Parathyroid adenoma (tissue), 2 donors: ENCODE measurements around the gene PEMT.

Experiments used
- H2AFZ ChIP-seq: fragments of 300-600 bp; sonication (generic); one replicate; pipeline ENCODE4 v1.7.0; 2017; ENCODE audit warnings: antibody characterized with exemption, mild to moderate bottlenecking
- H3K27ac ChIP-seq: fragments of 300-600 bp; sonication (generic); one replicate; pipeline ENCODE4 v1.7.0; 2017
- H3K27me3 ChIP-seq: fragments of 300-600 bp; sonication (generic); one replicate; pipeline ENCODE4 v1.7.0; 2017; ENCODE audit warnings: low read length; ENCODE audit not compliant: control insufficient read depth, insufficient read depth
- H3K36me3 ChIP-seq: fragments of 300-600 bp; sonication (generic); one replicate; pipeline ENCODE4 v1.7.0; 2017; ENCODE audit warnings: low read length; ENCODE audit not compliant: control insufficient read depth, insufficient read depth
- H3K4me1 ChIP-seq: fragments of 300-600 bp; sonication (generic); one replicate; pipeline ENCODE4 v1.7.0; 2017; ENCODE audit warnings: control low read depth
- H3K4me2 ChIP-seq: fragments of 300-600 bp; sonication (generic); one replicate; pipeline ENCODE4 v1.7.0; 2017; ENCODE audit warnings: low read length
- H3K4me3 ChIP-seq: fragments of 300-600 bp; sonication (generic); one replicate; pipeline ENCODE4 v1.7.0; 2017; ENCODE audit warnings: low read depth, low read length
- H3K79me2 ChIP-seq: fragments of 300-600 bp; sonication (generic); one replicate; pipeline ENCODE4 v1.7.0; 2017; ENCODE audit warnings: control low read depth
- H3K9ac ChIP-seq: fragments of 300-600 bp; sonication (generic); one replicate; pipeline ENCODE4 v1.7.0; 2017; ENCODE audit warnings: mild to moderate bottlenecking
- H3K9me3 ChIP-seq: fragments of 300-600 bp; sonication (generic); one replicate; pipeline ENCODE4 v1.7.0; 2017; ENCODE audit warnings: low read length; ENCODE audit not compliant: control insufficient read depth
- TF ChIP-seq, protein P1 (sequence below): fragments of 300-600 bp; sonication (generic); IDR thresholded peaks from one replicate; pipeline ENCODE4 v1.7.0; 2017; ENCODE audit warnings: antibody characterized with exemption, mild to moderate bottlenecking
- donor health status: primary hyperparathyroidism.

PEMT gene

DNA sequence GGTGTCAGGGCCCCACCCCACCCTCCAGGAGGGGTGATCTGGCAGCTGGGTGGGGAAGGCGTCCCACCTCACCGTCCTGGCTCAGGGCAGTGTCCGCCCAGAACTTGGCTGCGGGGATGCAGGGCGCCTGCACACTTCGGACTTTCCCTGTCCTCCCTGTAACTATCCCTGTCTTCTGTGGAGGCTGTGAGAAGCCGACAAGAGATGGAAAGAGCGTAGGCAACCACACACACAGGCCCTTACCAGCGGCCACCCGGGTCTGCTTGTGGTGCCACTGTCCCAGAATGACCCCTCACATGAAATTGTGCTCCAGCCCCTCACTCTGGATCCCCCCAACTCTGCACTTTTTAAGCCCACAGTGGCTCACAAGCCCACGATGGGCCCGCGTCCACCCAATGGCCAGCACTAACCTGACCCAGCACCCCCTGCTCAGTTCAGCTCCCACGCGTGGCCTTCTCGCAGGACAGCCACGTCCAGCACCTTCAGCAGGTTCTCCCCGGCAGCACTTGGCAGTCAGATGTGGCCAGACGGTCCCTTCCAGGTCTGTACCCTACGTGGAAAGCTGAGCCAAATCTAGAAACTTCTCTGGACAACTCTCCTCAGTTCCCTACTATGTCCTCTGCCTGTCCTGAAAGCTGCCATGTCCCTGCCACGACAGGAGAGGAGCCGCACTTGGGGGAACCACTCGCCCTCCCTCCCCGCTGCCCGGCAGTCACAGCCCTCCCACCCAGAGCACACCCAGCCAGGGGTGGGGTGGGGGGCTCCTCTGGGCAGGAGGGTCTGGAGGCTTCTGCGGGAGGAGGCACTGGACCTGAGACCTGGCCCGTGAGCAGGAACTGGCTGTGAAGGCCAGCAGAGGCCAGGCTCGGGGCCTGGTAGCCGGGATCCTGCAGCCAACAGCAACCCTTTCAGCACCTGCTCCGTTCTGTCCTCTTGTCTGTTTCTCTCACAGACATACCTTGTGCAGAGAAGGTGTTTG lies 38.0 kb downstream of the PEMT start:
- Histone ChIP-seq H3K4me2 (no peak overlapping the region), H3K27ac (no peak overlapping the region), H3K27me3 (no peaks in the 10 kb centered on the region), H3K9me3 (no peaks in the 10 kb centered on the region), H3K9ac (no peak overlapping the region), H2AFZ (no peak overlapping the region), H3K4me1 (no peaks in the 10 kb centered on the region), H3K79me2 (no peaks in the 10 kb centered on the region), H3K36me3 (no peaks in the 10 kb centered on the region), H3K4me3 (no peak overlapping the region)
- TF ChIP-seq, protein P1, sequence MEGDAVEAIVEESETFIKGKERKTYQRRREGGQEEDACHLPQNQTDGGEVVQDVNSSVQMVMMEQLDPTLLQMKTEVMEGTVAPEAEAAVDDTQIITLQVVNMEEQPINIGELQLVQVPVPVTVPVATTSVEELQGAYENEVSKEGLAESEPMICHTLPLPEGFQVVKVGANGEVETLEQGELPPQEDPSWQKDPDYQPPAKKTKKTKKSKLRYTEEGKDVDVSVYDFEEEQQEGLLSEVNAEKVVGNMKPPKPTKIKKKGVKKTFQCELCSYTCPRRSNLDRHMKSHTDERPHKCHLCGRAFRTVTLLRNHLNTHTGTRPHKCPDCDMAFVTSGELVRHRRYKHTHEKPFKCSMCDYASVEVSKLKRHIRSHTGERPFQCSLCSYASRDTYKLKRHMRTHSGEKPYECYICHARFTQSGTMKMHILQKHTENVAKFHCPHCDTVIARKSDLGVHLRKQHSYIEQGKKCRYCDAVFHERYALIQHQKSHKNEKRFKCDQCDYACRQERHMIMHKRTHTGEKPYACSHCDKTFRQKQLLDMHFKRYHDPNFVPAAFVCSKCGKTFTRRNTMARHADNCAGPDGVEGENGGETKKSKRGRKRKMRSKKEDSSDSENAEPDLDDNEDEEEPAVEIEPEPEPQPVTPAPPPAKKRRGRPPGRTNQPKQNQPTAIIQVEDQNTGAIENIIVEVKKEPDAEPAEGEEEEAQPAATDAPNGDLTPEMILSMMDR = no peak

DNA sequence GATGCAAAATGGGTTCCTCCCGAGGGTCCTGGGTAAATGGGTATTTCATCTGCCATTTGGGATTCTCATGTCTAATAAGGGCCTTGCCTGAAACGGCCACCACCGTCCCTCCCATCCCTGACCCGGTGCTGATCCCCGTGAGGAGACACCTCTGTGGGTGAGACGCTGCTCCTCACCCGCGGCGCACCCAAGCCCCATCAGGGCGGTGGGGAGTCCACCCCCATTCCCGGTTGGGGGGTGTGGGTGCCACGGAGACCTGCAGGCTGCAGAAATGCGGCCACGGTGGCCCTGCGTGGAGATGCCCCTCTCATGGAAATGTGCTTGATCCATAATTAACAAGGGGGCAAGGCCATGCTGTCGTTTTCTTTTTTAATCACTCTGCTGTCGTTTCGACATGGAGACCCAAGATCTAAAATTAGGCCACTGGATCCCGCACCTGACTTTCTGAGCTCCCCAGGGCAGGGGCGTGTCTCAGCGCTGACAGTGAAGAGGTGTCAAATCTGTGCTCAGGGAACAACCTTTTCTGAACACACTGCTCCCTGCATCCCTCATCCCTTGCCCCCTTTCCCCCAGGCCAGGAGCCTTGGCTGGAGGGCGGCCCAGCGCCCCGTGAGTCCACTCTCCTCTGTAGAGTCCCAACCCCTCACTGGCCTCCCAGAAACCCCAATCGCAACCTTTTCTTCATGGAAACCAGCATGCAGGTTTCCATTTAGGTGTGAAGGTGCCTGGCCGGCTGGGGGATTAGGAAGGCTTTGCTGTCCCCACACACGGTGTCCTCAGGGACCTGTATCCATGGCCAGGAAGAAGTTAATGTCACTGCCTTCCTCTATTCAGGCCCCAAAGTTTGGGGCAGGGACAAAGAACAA lies 38.9 kb downstream of the PEMT start:
- Histone ChIP-seq H2AFZ (no peak overlapping the region), H3K4me2 (no peak overlapping the region), H3K9ac (no peak overlapping the region), H3K4me1 (no peaks in the 10 kb centered on the region), H3K27me3 (no peaks in the 10 kb centered on the region), H3K27ac (no peak overlapping the region), H3K4me3 (no peak overlapping the region), H3K36me3 (no peaks in the 10 kb centered on the region), H3K9me3 (no peaks in the 10 kb centered on the region), H3K79me2 (no peaks in the 10 kb centered on the region)
- TF ChIP-seq, protein P1 = no peak

DNA sequence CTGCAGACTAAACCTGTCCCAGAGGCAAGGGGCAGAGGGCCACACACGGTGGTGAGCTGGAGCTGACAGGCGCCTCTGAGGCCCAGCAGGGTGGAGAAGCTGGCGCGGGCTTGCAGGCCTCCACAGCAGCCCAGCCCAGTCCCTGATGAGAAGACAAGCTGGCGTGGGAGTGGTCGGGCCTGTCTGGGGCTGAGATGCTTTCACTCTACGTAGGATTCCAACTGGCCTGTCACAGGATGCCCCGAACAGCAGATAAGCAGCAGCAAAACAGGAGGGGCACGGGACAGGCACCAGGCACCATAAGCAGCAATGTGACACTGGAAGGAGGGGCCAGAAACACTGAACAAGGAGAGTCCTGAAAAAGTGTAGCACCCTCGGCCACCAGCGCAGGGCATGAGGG lies 40.1 kb downstream of the PEMT start:
- H3K27ac ChIP-seq = peak overlapping the region; percentile 32
- H3K36me3 ChIP-seq = no peaks in the 10 kb centered on the region
- TF ChIP-seq, protein P1 = no peak

DNA sequence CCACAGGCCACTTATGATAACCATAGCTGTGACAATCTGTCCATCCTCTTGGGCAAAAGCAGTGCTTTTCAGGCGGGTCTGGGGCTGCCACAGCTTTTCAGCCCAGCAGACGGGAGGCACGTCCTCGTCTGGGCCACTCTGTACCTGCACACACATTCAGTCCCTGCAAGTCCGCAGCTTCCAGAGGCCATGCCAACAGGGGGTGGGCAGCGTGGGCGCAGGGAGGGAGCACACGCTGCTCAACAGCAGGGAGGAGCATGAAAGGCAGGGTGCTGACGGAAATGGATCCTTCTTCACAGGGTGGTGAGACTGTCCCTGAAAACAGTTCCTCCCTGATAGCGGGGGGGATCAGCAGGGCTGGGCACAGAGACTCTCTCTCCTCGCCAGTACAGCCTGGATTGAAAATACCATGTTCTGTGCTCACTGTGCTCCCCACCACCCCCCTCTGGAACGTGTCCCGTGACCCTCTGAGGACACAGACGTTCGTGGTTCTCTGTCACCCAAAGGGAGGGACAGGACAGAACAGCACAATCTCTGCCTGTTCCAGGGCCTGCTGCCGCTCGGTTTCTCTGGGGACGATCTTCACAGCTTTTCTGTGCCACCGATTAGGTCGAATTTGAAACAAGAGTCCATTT lies 41.7 kb downstream of the PEMT start:
- TF ChIP-seq, protein P1 = no peak
- Histone ChIP-seq H3K4me3 (no peak overlapping the region), H3K36me3 (no peaks in the 10 kb centered on the region), H3K79me2 (no peaks in the 10 kb centered on the region), H3K27me3 (no peaks in the 10 kb centered on the region), H3K4me2 (no peak overlapping the region), H3K9ac (no peak overlapping the region), H2AFZ (no peak overlapping the region), H3K27ac (no peak overlapping the region), H3K9me3 (no peaks in the 10 kb centered on the region), H3K4me1 (no peaks in the 10 kb centered on the region)

More for the DNA sequence above, 40.1 kb downstream of the PEMT start:
- Histone ChIP-seq H3K4me3 (no peak overlapping the region), H3K4me2 (no peak overlapping the region), H3K9ac (no peak overlapping the region), H3K4me1 (no peaks in the 10 kb centered on the region), H3K79me2 (no peaks in the 10 kb centered on the region), H3K9me3 (no peaks in the 10 kb centered on the region), H2AFZ (peak overlapping the region; percentile 33), H3K27me3 (no peaks in the 10 kb centered on the region)
